Measurements from ENCODE around the gene BEX3.

DNA sequence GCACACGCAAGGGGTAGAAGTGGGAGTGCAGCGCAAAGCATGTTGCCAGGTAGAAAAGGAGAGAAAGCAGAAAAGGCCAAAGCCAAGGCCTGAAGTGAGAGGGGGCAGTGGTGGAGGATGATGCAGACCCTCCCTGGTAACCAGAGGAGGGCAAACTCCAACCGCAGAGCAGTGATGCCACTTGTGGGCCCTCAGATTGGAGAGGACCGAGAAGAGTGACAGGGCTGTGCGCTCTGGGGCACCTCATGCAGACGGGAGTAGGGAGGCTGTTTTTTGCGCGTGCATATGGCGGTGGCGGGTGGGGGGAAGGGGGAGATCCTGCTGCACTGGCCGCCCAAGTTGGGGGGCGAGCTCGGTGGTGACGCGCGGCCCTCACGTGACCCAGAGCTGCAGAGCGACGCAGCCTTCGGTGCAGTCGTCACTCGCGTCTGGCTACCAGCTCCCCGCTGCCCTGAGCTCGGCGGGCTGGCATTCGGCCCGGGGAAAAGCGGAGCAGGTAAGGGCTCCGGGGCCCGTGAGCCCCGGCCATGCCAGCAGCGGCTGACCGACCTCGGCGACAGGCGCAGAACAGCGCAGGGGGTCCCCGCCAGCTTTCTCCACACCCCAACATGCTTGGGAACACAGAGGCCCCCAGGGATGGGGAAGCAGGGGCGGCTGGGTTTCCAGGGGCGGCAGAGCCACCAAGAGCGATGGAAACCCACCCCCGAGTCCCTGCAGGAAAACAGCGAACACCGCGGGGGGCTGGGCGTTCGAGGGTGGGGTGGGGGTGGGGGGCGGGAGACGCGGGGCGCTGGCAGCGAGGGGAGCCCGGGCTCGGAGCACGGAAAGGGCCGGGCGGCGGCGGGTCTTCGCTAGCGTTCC, at the start of gene BEX3:
- peak; percentile 75; the same call in 1 of the 2 replicates for TF ChIP-seq POLR2AphosphoS5 (IDR thresholded peaks at IDR 0.05; ENCODE audit: borderline replicate concordance, low read depth, low read length)
- TF ChIP-seq EZH2 (IDR thresholded peaks at IDR 0.05) = no peak
- TF ChIP-seq FOXP2 (optimal IDR thresholded peaks at IDR 0.05; ENCODE audit: control extremely low read depth, extremely low read length, insufficient read depth) = peak; percentile 46

All from SK-N-MC (cell line).